ENCODE data around the gene PLA2G6. TPM values are rescaled to one million over a fixed set of nuclear protein-coding genes. Genes with fewer than 3 reads are reported as not detected.

Gene PLA2G6
- total RNA-seq, 1 experiment from 2014 or later = 16.2 TPM

DNA sequence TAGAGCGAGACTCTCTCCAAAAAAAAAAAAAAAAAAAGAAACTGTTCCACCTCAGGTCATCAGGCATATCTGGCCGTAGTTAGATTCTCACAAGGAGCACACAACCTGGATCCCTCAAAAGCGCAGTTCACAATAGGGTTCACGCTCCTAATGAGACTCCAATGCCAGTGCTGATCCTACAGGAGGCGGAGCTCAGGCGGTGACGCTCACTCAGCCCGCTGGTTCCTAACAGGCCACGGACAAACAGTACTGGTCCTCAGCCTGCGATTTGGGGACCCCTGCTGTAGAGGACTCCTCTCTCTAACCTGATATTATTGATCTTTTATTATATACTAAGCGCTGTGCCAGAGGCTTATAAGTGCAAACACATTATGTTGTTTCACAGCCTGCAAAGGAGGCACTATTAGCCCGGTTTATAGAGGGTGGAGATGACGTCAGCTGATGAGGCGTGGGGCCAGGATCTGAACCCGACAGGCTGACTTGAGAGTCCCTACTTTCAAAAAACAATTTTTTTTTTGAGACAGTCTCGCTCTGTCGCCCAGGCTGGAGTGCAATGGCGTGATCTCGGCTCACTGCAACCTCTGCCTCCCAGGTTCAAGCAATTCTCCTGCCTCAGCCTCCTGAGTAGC lies 15.3 kb upstream of the PLA2G6 start:
- ChIA-PET CTCF (no interaction called here), POLR2A (no interaction called here)
- no peaks in the 10 kb centered on the region for H3K9me3 ChIP-seq (ENCODE audit: control insufficient read depth, insufficient read depth, low read depth, low read length)
- no peak overlapping the region for H3K4me3 ChIP-seq (ENCODE audit: low read depth in 2 of 2, low read length in 2 of 2)
- ATAC-seq (no peak), DNase-seq (ENCODE audit: low read depth, low spot score) (no peak)
- in situ Hi-C loops (cut with HindIII; ENCODE audit: low pct_unique_long_range_greater_than_20kb, low sequenced_read_pairs) (no loop called here), intact Hi-C loops (cut with micrococcal nuclease; ENCODE audit: unreplicated experiment) (no loop called here)
- BruUV-seq (replicated peaks) = no TSS peak
- TF ChIP-seq SIN3A (IDR thresholded peaks at IDR 0.05; ENCODE audit: borderline replicate concordance, insufficient read depth, low read depth, low read length) = no peak
- no peak for TF ChIP-seq TCF7L2 (IDR thresholded peaks at IDR 0.05; ENCODE audit: low read depth, low read length)
- TF ChIP-seq, protein P1, sequence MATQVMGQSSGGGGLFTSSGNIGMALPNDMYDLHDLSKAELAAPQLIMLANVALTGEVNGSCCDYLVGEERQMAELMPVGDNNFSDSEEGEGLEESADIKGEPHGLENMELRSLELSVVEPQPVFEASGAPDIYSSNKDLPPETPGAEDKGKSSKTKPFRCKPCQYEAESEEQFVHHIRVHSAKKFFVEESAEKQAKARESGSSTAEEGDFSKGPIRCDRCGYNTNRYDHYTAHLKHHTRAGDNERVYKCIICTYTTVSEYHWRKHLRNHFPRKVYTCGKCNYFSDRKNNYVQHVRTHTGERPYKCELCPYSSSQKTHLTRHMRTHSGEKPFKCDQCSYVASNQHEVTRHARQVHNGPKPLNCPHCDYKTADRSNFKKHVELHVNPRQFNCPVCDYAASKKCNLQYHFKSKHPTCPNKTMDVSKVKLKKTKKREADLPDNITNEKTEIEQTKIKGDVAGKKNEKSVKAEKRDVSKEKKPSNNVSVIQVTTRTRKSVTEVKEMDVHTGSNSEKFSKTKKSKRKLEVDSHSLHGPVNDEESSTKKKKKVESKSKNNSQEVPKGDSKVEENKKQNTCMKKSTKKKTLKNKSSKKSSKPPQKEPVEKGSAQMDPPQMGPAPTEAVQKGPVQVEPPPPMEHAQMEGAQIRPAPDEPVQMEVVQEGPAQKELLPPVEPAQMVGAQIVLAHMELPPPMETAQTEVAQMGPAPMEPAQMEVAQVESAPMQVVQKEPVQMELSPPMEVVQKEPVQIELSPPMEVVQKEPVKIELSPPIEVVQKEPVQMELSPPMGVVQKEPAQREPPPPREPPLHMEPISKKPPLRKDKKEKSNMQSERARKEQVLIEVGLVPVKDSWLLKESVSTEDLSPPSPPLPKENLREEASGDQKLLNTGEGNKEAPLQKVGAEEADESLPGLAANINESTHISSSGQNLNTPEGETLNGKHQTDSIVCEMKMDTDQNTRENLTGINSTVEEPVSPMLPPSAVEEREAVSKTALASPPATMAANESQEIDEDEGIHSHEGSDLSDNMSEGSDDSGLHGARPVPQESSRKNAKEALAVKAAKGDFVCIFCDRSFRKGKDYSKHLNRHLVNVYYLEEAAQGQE (IDR thresholded peaks at IDR 0.05; ENCODE audit: insufficient read depth in 1 of 2, low read depth in 2 of 2, low read length in 1 of 2) = no peak
- TF ChIP-seq, protein P2, sequence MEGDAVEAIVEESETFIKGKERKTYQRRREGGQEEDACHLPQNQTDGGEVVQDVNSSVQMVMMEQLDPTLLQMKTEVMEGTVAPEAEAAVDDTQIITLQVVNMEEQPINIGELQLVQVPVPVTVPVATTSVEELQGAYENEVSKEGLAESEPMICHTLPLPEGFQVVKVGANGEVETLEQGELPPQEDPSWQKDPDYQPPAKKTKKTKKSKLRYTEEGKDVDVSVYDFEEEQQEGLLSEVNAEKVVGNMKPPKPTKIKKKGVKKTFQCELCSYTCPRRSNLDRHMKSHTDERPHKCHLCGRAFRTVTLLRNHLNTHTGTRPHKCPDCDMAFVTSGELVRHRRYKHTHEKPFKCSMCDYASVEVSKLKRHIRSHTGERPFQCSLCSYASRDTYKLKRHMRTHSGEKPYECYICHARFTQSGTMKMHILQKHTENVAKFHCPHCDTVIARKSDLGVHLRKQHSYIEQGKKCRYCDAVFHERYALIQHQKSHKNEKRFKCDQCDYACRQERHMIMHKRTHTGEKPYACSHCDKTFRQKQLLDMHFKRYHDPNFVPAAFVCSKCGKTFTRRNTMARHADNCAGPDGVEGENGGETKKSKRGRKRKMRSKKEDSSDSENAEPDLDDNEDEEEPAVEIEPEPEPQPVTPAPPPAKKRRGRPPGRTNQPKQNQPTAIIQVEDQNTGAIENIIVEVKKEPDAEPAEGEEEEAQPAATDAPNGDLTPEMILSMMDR (IDR thresholded peaks at IDR 0.05) = no peak
- TF ChIP-seq POLR2AphosphoS5 (IDR thresholded peaks at IDR 0.05; ENCODE audit: low read depth, low read length) = no peak
- H3K36me3 ChIP-seq (ENCODE audit: control insufficient read depth, insufficient read depth, low read length) = no peaks in the 10 kb centered on the region; the same call in 1 of the 2 replicates
- H3K27ac ChIP-seq (ENCODE audit: low read length) = no peak overlapping the region
- H3K4me1 ChIP-seq (ENCODE audit: control insufficient read depth, insufficient read depth, low read length) = no peaks in the 10 kb centered on the region
- H3K27me3 ChIP-seq (ENCODE audit: control insufficient read depth, insufficient read depth, low read length) = no peaks in the 10 kb centered on the region

DNA sequence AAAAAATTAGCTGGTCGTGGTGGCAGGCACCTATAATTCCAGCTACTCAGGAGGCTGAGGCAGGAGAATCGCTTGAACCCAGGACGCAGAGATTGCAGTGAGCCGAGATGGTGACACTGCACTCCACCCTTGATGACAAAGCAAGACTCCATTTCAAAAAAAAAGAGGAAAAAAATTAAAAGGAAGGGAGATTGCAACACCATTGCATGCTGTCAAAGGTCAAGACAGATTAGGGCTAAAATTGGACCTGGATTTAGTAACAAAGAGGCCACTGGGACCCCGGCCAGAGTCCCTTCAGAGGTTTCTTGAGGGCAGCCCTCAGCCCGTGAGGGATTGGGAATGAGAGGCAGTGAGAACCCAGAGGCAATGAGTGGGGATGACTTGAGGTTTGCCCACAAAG lies 11.9 kb upstream of the PLA2G6 start:
- CTCF ChIA-PET = interaction anchor here (0.7 kb wide), 1 partner anchor 91 kb away, joined by 8 read pairs; no protein-coding TSS in a partner anchor
- ATAC-seq (no peak), DNase-seq (ENCODE audit: low read depth, low spot score) (no peak)
- H3K9me3 ChIP-seq (ENCODE audit: control insufficient read depth, insufficient read depth, low read depth, low read length) = no peaks in the 10 kb centered on the region
- no peak overlapping the region for H3K27ac ChIP-seq (ENCODE audit: low read length)
- intact Hi-C loops (cut with micrococcal nuclease; ENCODE audit: unreplicated experiment) (no loop called here), in situ Hi-C loops (cut with HindIII; ENCODE audit: low pct_unique_long_range_greater_than_20kb, low sequenced_read_pairs) (no loop called here)
- TF ChIP-seq, protein P1 (IDR thresholded peaks at IDR 0.05; ENCODE audit: insufficient read depth in 1 of 2, low read depth in 2 of 2, low read length in 1 of 2) = no peak
- TF ChIP-seq POLR2AphosphoS5 (IDR thresholded peaks at IDR 0.05; ENCODE audit: low read depth, low read length) (no peak), TCF7L2 (IDR thresholded peaks at IDR 0.05; ENCODE audit: low read depth, low read length) (no peak), SIN3A (IDR thresholded peaks at IDR 0.05; ENCODE audit: borderline replicate concordance, insufficient read depth, low read depth, low read length) (no peak)
- TF ChIP-seq, protein P2 (IDR thresholded peaks at IDR 0.05) = no peak
- no peaks in the 10 kb centered on the region for H3K27me3 ChIP-seq (ENCODE audit: control insufficient read depth, insufficient read depth, low read length)
- POLR2A ChIA-PET = no interaction called here
- no peaks in the 10 kb centered on the region for H3K36me3 ChIP-seq (ENCODE audit: control insufficient read depth, insufficient read depth, low read length)
- no peaks in the 10 kb centered on the region for H3K4me1 ChIP-seq (ENCODE audit: control insufficient read depth, insufficient read depth, low read length)
- no peak overlapping the region for H3K4me3 ChIP-seq (ENCODE audit: low read depth in 2 of 2, low read length in 2 of 2)
- BruUV-seq (replicated peaks) = no TSS peak
